ENCODE measurements around the gene HAND2.
A peak's percentile ranks its signal among the peaks of the same experiment; 100 is the strongest.

The HAND2 gene

DNA sequence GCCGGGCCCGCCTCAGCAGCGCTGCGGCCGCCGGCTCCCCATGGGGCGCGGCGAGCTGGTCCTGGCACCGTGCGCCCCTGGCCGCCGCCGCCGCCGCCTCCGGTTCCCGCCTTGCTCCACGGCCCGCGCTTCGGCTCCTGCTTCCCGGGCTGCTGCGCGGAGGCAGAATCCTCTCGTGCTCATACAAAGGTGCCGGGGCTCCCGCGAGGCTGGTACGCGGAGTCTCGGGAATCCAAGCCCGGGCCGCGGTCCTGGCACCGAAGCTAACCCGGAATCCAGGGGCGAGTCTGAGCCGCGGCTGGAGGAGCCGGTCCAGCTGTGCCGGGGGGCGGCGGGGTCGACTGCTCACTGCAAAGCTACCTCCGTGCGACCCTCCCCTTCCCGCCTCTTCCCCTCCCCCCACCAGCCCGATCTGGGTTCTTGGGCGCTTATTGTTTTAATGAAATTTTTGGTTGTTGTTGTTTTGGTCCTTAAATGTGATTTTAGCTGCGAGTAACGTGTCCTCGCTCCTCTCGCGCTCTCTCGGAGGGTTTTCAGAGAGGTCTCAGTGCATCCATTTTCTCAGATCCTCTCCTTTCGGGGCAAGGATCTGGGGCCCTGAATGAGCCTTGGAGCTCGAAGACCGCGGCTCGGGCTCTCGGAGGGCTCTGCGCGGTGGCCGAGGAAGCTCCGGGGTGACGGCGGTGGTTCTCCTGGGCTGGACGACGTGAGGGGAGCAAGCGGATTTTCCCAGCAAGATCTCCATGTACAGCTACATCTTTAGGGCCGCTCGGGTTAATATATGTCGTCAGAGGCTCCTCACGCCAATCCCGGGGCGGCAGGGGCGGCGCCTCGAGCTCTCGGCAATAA, at the start of gene HAND2:
TSS of gene HAND2 (minus strand) at position 753 of the 849 bp plus-strand sequence. CDS start 940 bp downstream, outside the sequence.
- DNase-seq, result peak; percentile 57

DNA sequence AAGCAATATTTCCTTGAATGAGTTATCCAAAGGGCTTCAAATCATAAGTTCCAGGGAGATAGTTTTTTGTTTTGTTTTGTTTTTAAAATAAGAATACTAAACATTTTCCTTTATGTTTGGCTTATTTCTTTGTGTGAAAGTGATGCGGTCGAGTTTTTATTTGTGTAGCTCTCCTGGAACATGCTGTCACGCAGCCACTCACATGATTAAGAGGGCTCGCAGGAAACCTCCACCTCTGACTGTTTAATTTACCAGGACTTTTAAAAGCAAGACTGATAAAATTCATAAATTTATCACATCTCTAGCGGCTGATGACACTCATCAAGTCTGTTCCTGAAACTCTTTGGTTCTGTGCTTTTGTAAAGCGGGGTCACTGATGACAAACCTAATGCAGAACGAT, 48.9 kb upstream of the HAND2 start:
- DNase-seq, result no peak

DNA sequence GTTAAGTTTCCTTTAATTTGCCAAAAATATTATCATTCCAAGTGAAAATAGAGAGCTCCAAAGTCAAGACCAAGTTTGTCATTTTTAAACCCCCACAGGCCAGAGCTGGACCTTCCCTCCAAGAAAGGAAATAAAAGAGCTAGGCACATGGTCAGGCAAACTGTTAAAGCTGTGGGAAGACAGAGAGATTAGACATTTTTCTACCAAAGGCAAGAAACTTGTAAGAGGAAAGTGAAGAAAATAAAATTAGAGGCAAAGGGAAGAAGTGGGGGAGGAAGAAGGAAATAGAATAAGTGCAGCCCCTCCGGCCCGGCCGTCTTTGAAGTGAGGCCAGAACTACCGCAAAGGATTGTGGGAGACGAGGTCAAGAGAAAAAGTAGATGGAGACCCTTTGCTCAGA, 47.9 kb upstream of the HAND2 start:
- DNase-seq, result no peak

DNA sequence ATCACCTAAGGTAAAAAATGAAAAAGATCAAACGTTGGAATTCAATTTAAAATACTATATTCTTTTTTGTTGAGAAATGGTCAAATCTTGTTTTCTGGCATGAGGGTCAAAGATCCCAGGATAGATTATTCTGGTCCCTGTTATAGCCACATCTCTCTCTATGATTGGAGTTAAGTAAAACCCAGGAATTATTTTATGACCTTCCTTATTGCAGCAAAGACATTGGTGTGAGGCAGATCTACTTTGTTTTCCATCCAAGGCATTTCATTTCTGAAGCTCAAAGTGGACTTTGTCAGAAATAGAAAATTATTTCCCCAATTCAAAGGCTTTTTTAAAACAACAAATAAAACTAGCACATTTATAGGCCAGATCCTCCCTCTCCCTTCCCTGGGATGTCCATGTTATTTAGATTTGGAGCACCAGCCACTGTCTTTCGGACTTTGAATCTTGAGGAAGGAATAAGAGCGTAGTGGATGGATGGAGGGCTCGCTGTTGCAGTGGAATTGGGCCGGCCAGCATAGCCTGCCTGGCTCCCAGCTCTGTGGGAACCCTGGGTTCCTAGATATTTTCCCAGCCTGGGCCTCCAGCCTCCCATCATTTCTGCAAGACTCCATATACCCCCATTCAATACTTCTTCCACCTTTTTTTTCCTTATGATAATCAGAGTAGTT, 45.6 kb upstream of the HAND2 start:
- DNase-seq, result no peak

DNA sequence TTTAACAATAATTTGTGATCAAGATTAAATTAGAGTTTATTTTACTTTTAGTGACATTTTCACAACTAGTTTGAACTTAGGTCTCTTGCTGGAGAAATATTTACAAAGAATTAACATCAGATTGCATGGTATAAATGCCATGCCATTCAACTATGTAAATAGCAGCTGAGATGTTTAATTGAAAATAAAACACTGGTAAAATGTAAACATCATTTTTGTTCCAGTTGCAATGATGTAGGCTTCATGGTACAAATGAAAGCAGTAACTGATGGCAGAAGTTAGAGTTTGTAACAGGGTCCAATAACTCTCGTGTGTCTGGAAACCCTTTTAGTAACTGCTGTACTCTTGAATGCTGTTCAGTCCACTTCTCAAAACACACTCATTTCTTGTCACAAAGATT, 43.7 kb upstream of the HAND2 start:
- DNase-seq, result no peak

DNA sequence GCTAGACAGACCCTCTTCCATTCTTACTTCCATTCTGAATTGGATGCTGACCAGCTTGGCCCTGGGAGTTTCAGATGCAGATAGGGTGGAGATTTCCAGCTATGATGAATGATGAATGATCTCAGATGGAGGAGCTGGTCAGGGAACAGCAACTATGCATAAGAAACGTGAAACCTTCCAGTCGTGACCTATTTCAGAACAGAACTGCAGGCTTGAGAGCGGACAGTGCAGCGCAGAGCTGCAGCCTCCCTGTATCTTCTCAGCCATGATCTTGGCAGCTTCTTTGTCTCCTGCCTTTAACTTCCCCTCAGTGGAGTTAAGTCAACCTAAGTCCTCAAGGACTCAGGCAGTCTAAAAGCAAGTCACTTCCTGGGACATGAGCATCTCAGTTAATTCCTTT, 43.3 kb upstream of the HAND2 start:
- no peak for DNase-seq

DNA sequence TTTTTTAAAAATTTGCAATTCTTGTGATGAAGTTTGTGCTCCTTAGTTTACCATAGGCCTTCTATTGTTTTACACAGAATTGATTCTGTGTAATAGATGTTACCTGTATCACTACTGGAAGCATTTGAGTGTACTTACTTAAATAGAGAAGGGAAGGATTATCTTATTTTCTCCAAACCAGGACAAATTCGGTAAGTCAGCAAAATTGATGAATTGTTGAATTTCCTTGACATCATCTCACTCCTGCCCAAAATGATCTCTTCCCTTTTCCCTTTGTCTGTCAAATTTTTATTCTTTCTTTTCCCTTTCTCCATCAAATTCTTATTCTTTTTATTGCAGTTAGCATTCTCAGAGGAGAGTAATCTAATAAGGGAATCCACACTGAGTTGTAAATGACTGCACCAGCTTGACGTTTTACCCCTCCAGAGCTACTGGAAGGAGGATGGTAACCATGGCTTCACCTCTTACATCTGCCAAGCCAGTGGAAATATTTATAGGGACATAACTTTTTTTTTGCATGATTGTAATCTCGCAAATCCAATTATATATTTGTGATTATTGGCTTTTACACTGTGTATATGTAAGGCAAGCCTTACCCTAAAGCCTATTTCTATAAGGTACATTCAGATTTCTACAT, 42.6 kb upstream of the HAND2 start:
- DNase-seq, result no peak

DNA sequence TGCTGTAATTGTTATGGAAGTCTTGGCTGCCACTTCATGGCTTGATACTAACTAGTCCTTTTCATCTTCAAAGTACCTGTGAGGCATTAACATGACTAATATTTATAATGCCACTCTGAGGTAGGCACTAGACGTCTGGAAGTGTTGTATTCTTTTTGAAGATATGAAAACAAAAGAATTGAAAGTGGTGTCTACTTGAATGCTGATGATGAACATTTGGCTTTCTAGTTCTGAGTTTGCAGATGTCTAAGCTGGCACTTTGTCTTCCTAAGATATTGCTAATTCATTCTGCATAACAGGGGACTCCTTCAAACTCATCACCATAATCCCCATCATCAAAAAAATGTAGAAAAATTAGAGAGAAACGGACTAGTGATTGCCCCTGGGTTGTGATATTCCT, 41.6 kb upstream of the HAND2 start:
- DNase-seq, result no peak

DNA sequence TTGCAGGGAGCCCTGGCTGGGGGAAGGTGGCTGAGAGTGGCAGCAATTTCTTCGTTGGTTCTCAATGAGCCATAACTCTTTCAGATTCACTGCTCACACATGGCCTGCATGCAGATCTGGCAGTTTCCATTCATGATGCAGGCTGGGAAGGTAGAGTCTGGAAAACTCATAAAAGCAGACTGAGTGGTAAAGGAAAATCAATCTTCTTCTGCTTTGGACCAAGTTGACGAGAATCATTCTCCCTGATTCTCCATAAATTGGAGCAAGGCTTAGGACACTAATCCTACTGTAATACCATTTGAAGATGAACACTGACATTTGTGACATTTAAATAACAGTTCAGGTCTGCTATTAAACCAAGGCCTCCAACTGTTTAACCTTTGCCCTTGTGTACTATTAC, 35.3 kb upstream of the HAND2 start:
- DNase-seq, result no peak

DNA sequence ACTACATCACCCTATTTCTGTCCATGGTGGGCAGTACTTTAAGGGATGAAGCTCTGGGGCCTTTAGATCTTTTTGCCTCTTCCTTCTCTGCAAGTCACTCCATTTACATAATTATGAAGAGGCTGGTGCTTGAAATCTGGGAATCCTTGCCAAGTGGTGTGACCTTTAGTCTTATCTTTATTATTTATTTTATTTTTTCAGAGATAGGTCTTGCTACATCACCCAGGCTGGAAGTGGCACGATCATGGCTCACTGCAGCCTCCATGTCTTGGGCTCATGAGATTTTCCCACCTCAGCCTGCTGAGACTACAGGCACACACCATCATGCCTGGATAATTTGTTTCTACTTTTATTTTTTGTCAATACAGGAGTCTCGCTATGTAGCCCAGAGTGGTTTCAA, 34.4 kb upstream of the HAND2 start:
- no peak for DNase-seq

DNA sequence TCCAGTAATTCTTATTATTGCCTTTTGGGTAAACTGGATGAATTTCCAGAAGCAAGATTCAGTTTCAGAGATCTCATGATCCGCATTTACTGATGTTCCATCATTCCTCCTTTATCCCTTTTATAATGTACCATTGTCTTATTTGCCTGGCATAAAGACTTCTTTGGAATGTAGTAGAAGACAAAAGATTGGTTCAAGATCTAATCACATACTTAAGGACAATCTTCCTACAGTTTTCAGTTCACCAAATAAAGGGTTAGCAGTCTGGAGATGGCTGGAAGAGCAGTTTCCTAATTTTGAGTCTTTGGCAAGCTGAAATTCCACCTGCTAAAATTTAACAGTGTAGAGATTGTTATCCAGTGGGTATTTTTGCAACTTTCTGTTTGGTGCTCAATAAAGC, 30.9 kb upstream of the HAND2 start:
- no peak for DNase-seq

DNA sequence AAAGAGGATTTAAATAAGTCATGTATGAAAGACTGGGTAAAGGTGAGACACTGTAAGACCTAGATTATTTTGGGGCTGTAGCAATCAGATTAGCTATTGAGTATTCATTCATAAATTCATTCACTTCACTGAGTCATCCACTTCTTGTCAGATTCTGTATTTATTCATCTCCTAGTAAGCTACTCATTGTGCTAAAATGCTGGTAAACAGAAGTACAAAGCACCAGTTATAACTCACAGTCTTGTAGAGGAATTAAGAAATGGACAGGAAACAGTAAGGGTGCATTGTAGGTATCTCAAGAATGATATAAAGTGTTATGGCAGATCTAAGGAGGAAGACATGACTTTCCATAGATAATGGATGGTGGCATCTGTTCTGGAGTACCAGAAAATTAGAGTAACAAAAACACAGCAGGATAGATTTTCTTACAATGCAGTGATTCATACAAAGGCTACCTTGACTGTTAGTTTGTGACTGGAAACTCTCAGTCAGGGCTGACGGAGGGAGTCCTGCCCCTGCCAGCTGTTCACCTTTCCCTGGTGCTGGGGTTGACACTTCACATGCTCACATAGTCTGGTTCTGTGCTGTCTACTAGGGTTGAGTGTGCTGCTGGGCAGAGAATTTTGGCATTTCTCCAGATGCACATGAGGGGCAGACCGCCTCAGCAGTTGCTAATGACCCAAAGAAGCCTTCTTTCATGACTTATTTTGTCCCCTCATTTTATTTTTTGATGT, 26.5 kb upstream of the HAND2 start:
- DNase-seq, result no peak

DNA sequence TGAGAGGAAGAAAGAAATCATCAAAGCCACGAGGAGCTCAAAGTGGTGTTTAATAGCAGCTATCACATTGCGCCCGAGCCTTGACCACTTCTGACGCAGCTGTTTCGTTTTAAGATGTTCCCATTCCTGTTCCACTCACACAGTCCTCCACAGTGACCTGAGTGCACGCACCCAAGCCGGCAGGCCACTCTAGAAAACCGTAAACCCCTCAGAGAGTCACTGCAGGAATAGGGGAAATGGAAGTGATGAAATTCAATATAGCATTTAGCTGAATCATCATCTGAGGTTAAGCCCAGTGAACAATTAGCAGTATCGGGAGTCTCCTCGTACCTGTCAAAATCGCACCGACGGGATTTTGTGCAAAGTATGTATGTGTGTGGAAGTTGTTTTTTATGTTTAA, 17.9 kb upstream of the HAND2 start:
- peak; percentile 33 for DNase-seq

DNA sequence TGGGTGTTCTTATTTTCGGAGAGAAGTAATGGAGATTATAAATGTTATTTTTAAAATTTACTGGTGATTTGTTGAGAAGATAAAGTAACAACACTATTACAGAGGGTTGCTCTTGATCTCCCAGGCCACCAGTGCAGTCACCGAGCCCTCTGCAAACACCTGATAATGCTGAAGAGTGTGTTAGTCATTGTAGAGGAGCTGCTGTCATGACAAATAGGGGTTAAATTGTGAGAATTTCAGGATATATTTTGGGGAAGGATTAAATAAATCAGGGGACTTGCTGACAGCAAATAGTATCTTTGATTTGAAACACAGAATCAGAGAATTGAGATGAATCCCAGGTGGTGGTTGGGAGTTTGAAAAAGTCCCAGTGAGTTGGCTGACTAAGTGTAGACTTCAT, 16.7 kb upstream of the HAND2 start:
- DNase-seq, result no peak

DNA sequence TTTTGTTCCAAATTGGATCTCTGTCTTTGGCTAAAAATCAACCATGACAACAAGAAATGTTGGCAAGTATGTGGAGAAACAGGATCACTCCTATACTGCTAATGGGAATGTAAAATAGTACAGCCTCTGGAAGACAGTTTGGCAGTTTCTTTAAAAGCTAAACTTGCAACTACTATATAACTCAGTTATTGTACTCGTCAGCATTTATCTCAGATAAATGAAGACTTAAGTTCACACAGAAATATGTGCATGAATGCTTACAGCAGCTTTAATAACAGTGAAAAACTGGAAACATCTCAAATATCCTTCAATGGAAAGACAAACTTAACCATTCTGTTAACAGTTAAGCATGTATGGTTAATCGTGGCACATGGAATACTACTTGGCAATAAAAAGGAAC, 15.4 kb upstream of the HAND2 start:
- no peak for DNase-seq

DNA sequence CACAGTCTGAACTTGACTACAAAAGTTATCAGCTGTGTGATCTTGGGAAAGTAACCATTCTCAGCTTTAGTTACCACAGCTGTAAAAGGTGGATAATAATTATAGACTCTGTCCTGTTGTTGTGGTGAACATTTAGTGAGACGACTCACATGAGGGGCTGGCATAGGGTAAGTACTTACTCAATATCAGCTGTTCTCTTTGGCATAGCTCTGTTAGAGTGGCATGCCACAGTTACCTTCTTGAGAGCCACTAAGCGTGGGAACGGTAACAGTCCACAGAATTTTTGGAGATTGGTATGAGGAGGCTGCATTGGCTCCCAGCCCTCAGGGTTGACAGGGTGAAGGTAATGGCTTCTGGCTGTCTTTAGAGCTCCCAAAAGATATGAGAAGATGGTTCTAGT, 13.2 kb upstream of the HAND2 start:
- DNase-seq, result no peak

DNA sequence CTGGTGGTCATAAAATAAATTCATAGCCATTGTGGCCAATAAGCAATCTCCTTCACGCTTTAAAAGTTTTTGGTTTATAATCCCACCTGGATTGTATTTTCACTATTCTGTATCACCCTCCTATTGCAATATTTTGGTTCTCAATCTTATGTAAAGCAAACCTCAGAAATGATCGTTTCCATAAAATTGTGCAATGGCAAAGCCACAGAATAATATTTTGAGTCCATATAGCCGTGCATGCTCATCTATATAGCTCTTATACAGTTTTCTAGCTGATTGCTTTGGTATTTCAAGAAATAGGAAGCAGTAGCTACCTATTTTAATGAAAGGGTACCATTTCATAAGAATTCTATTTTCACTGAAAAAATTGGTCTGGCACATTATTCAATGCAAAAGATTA, 10.0 kb upstream of the HAND2 start:
- DNase-seq, result no peak

DNA sequence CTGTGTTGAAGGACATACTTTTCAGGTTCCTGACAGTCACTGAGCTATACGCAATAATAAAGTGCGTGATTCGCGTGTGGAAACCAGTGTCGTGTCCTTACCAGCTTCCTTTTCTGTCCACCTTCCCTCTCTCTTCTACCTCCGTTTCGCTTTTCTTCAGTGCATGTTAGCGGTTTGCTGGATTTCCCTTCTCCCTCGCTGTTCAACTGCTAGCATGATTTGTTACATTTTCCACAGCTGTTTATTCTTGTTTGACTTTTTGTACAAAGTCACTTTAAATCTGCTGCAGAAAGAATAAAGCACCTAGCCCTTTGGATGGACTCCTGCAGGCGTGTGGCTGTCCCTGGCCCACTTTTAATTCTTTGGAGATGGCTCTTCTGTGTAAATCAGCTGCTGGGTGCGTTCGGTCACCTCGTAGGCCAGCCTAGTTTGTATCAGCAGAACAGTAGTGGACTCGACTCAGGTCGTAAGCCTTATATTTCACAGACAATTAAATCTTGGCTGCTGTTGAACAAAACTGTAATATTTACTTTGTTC, 8.9 kb upstream of the HAND2 start:
- DNase-seq, result peak; percentile 27

DNA sequence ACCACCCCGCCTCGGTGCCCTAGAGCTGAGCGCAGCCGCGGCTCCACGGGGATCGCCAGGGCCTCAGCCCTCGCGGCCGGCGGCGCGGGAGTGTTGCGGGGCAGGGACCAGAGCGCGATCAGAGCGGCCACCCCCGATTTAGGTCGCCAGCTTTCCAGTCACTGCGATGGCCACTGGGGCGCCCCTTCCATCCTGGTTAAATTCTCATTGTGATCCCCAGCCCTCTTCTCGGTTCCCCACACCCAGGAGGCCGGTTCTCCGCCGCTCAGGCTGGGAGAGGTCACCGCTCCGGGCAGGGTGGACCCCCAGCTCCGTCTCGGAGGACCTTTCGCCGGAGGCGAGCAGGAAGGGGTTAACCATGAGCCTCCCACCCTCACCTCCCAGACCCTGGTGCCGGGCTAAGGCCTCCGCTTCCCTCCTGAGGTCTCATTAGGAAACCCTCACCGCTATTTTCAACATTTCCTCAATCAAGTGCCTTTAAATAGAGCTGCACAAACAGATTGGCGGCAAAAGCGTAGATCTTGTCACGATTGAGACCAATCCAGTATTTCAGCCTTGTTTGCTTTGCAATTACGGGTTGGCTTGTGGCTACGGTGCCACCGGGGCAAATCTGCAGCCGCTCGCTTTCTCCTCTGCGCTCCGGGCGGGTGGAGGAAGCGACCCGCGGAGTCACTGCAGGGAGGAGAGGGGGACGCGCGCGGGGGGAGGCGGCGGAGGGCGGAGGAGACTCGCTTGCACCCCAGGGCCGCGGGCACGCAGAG, 8.3 kb upstream of the HAND2 start:
- DNase-seq, result peak; percentile 41

DNA sequence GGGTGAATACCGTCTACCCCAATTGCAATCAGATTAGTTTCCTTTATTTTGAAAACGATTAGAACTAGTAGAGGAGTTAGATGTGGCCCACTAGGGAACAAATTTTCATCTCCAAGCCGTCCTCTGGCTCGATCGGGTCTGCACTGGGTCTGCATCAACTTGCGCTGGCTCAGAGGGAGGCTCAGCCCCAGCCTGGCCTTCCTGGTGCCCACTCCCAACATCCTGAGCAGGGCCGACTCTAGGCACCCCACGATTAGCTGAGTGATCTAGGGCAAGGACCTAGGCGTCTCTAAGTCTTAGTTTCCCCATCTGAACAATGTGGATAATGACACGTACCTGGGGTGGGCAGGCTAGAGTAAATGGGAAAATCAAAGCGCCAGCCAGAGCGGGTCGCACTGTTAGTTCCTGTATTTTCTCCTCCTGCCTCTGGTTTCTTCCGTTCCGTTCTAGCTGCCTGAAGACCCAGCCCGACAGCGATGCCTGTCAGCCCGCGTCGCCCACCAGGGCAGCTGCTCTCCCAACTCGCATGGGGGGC, 7.7 kb upstream of the HAND2 start:
- no peak for DNase-seq

DNA sequence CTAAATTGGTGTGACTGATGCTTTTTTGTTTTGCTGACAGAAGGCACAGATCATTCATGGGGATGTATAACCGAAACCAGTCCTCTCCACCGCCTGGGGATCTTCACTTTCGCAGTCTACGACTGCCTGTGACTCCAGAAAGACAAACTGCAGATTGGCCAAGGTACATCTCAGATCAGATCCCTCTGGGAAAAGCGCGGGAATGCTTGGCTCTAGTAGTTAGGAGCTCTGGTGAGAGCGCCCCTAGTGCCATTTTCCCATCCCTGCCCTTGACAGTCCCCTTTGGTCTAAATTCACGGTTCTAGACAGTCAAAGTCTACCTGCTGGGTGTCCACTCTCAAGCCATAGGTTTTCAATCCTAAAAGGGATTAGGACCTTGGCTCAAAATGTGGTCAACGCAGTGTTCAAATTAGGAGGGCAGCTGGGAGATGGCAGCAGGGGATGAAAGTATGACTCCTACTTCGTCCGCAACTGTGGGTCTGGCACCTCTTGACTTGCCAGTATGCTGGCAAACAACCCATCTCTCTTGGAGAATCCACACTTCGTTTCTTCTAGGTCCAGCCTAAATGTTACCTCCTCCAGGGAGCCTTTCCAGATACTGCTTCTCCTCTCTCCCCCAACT, 6.9 kb upstream of the HAND2 start:
- DNase-seq, result no peak

DNA sequence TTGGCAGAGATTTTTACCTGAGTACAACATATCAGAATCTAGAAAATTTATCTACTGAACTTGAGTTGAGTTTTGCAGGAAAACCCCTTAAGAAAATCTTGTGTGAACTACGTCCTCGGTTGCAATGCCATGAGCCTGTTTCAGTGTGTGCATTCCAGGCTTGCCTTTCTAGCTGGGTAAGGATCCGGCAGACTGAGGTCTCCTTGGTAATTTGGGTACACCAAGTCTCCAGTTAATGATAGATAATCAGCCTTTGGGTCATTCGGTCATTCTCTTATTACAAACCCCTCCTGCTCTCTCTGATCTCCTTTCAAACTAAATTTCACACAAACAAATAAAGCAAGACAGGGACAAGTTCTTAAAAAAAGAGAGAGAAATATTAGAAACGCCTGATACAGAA, 5.9 kb upstream of the HAND2 start:
- DNase-seq, result no peak
